ENCODE results near the gene RNF212.

Gene RNF212

GRCh38 chr4:1090465-1091440 lies 22.6 kb downstream of the RNF212 start:
- DNase-seq (ENCODE audit: low read depth in 2 of 2) = no peak

DNA sequence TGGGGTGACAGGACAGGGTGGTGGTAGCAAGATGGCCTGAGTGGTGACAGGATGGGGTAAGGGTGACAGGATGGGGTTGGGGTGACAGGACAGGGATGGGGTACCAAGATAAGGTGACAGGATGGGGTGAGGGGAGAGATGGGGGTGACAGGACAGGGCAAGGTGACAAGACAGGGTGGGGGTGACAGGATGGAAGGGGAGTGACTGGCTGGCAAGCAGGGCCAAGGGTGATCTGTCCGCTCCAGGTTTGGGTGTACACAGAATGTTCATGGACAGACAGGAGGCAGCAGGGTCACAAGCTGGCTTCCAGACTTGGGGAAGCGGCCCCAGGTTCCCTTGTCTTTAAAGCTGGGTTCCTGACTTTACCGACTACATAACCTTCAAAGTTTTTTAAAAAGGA lies 23.3 kb downstream of the RNF212 start:
- no peak for DNase-seq (ENCODE audit: low read depth in 2 of 2)

- no peak for DNase-seq (ENCODE audit: low read depth in 2 of 2)
Observed at GRCh38 chr4:1087371-1087770, 26.0 kb downstream of the RNF212 start.

DNA sequence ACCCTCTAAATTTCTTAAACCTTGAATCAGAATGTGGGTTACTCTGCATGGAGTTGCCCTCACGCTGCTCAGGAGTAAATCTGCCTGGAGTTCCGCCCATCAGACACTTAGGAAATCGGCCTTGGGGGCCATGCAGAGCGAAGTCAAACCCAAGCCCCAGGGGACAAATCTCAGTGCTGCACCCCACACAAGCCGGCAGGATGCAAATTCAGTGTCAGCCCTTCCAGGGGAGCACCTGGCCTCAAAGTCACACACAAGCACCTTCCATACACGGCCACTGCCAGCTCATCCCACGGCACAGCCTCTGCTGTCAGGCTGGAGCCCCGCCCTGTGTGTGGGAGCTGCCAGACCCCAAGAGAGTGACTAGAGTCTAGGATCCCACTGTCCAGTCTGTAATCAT lies 27.4 kb downstream of the RNF212 start:
- no peak for DNase-seq (ENCODE audit: low read depth in 2 of 2)

GRCh38 chr4:1085404-1085799 lies 28.0 kb downstream of the RNF212 start:
- no peak for DNase-seq (ENCODE audit: low read depth in 2 of 2)

- no peak for DNase-seq (ENCODE audit: low read depth in 2 of 2)
Observed at GRCh38 chr4:1084796-1085403, 28.5 kb downstream of the RNF212 start.

DNA sequence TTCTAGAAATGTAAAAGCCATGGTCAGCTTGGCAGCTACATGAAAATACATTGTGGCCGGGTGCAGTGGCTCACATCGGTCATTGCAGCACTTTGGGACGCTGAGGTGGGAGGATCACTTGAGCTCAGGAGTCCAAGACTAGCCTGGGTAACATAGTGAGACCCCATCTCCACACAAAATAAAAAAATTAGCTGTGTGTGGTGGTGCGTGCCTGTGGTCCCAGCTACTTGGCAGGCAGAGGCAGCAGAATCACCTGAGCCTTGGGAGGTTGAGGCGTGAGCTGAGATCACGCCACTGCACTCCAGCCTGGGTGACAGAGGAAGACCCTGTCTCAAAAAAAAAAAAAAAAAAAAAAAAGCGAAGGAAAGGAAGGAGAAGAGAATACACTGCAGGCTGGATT lies 29.0 kb downstream of the RNF212 start:
- no peak for DNase-seq (ENCODE audit: low read depth in 2 of 2)

GRCh38 chr4:1082215-1083182 lies 30.9 kb downstream of the RNF212 start:
- DNase-seq (ENCODE audit: low read depth in 2 of 2) = no peak

GRCh38 chr4:1081689-1082040 lies 31.7 kb downstream of the RNF212 start:
- no peak for DNase-seq (ENCODE audit: low read depth in 2 of 2)

DNA sequence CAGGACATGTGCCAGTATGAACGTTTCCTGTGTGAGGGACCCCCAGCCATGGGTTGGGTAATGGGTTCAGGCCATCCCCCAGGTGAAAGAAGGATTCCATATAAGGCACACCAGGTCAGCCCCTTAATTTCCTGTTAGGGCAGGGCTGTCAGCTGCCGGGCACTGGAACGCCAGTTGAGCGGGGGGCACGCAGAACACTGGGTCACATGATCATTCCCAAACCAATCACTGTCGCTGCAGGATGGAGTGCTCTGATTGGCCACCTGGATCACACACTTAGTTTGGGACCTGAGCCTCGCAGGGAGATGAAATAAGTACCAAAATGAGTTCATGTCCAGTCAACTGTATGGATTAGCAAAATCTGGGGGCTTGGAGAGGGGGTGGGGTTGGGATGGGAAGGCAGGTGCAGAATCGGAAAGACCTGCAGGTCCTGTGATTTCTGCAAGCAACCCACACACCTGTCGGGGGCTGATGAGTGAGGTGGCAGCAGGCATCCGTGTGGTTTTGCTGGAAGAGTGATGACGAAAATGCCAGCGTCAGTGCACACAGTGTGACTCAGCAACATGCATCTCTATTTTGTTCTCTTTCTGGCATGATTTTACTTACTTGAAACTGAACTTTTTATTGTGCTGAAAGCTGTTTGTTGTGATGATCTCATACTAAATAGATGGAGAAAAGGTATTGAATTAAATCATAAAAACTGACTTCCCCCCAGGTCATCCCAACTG lies 32.2 kb downstream of the RNF212 start:
- DNase-seq (ENCODE audit: low read depth in 2 of 2) = no peak

GRCh38 chr4:1080432-1080831 lies 32.9 kb downstream of the RNF212 start:
- DNase-seq (ENCODE audit: low read depth in 2 of 2) = no peak

DNA sequence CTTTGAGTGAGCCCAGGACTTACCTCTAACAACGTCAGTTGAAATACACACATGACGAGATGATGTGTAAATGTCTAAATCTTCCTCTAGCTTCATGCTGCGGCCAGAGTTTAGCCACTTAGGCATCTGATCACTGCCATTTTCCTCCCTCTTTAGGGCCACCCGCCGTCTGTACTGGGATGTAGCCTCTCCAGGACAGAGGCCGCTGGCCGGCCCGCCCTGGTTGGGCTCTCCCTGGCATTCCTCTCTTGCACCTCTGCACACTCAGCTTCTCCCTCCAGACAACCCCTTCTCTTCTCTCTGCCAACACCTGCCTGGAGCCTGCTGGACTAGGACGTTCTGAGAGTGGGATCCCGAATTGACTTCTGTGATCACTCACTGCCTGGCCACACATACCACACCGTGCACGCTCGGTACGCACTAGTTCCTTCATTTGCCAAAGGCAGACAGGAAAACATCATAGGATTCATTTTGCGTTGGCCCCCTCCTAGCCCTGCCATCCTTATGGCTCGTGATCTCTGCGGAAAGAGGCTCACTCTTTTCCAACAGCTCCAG lies 33.6 kb downstream of the RNF212 start:
- no peak for DNase-seq (ENCODE audit: low read depth in 2 of 2)

- no peak for DNase-seq (ENCODE audit: low read depth in 2 of 2)
Observed at GRCh38 chr4:1078490-1078889, 34.9 kb downstream of the RNF212 start.

DNA sequence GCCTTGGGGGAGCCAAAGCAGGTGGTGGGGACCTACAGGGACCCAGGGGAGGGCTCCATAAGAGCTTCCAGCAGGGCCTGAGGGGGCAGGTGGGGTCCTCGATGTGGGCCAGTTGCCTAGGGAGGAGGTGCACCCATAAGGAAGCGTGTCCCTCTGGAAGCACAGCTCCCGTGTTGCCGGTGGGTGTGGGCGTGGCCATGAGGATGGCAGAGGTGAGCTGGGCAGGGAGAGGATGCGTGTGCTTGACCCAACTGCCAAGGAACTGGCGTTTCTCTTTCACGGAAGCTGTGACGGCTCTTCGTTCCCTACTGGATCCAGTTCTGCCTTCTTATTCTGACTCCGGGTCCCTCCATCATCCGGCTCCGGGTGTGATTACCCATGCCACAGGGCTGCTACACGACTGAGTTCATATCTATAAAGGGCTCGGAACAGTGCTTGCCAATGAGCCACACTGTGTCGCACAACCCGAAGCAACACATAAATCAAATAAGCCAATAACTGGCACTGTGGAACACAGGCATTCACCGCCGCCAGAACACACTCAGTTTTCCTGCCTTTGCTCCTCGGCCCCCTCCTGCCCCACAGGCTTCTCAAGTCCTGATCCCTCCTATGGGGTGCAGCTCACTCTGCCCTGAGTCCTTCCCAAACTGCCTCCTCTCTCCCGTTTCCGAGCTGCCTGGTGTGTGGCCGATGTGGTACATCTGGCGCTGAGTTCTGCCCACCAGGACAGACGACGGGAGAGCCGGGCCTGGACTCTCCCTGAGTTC lies 35.5 kb downstream of the RNF212 start:
- no peak for DNase-seq (ENCODE audit: low read depth in 2 of 2)

DNA sequence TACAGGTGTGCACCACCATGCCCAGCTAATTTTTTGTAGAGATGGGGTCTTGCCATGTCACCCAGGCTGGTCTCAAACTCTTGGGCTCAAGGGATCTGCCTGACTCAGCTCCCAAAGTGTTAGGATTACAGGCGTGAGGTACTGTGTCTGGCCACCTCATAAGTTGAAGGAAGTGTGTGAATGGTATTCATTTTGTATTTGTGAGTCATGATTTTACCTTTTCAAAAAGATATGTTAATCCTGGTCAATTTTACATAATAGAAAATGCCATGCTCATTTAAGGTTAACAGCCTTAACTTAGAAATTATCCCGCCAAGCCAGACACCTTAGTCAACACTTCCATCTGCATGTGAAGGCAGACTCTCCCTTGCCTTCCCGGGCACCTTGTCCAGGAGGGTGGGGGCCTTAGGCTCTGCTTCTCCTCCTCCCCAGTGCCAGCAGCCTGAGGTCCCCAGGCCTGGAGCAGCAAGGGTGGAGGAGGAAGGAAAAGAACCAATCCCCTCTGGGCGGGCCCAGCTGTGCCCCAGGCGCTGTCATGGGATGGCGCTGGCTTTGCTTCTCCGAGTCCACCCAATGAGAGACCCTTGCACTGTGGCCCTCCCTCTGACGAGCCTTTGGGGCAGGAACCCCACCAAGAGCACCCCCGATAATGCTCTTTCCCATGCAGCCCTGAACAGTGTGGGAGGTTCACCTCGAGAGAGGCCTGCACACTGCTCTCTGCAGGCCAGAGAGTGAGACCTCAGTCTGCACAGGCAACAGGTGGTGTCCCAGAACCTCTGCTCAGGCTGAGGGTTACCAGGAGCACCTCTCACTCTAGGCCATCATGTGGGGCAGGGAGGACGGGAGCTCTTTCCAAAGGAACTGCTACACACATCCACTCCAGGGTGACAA lies 37.3 kb downstream of the RNF212 start:
- DNase-seq (ENCODE audit: low read depth in 2 of 2) = no peak

DNA sequence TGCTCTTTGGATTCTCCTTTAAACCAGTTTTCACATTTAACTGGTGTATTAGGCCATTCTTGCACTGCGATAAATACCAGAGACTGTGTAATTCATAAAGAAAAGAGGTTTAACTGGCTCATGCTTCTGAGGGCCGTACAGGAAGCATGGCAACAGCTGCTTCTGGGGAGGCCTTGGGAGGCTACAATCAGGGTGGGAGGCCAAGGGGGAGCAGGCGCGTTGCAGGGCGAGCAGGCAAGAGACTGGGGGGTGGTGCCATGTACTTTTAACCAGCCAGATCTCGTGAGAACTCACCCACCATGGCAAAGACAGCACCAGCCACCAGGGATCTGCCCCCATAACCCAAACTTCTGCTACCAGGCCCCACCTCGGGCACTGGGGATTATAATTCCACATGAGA lies 38.1 kb downstream of the RNF212 start:
- DNase-seq (ENCODE audit: low read depth in 2 of 2) = no peak

DNA sequence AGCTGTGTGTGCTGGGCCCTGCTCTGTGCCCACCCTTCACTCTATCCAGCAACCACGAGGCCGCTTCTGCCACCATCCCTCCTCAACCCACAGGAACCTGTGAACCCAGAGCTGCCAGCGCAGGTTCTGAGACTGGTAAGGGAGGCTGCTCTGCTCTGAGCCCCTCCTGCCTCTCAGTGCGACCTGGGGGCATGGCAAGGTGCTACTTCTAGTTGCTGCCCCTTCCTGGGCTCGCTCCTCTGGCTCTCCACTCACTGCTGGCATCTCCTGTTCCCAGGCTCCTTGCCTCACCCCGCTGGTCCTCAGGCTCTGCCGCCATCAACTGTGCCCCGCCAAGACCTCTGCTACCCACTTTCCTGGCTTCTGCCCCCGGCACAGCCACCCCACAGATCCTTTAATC lies 39.3 kb downstream of the RNF212 start:
- DNase-seq (ENCODE audit: low read depth in 2 of 2) = no peak

GRCh38 chr4:1072830-1073446 lies 40.4 kb downstream of the RNF212 start:
- peak in 1 of 2 donors; percentile 19 for DNase-seq (ENCODE audit: low read depth in 2 of 2)

GRCh38 chr4:1069394-1069793 lies 44.0 kb downstream of the RNF212 start:
- DNase-seq (ENCODE audit: low read depth in 2 of 2) = no peak

Measured in stimulated activated CD8-positive, alpha-beta memory T cell treated with anti-CD3 and anti-CD28 coated beads, Interleukin-7, amount 100 ng/mL, for 1 hour (primary cell).